IMR-90 (cell line): ENCODE measurements around the gene CACNA2D3. TPM values are rescaled to one million over a fixed set of nuclear protein-coding genes. Genes with fewer than 3 reads are reported as not detected.

Experiments
- ATAC-seq: fragments of 200-7000 bp; cut with Tn5 transposase; 2 replicates; pipeline ENCODE4 v1.9.1; 2020; ENCODE audit warnings: low read depth, mild to moderate bottlenecking, moderate library complexity
- BruUV-seq: library from RNA; stranded (reverse); fragments of 400-500 nt; replicated peaks from 2 replicates; lab custom pipeline; 2021; lab: Mats Ljungman, UMichigan
- CTCF ChIA-PET: fragments of 300-600 bp; formaldehyde crosslinking; extraction: SDS; loops from one replicate; lab custom pipeline; 2021; ENCODE audit warnings: antibody characterized with exemption; lab: Yijun Ruan, JAX
- POLR2A ChIA-PET: fragments of 300-600 bp; sonication (Branson Sonifier 250); formaldehyde crosslinking; loops from one replicate; lab custom pipeline; 2022; ENCODE audit warnings: antibody characterized with exemption; ENCODE audit not compliant: unreplicated experiment; lab: Charles Lee
- DNase-seq: peaks from one replicate; pipeline ENCODE4 v3.0.0; 2013
- H2AFZ ChIP-seq: replicated peaks from 2 replicates; pipeline ENCODE3; 2013; ENCODE audit warnings: low read length, mild to moderate bottlenecking; ENCODE audit not compliant: poor library complexity
- H2AK5ac ChIP-seq: 2 replicates; pipeline ENCODE4 v1.6.1; 2013; ENCODE audit warnings: low read depth, low read length, inconsistent platforms
- H2AK9ac ChIP-seq: replicated peaks from 2 replicates; pipeline ENCODE3; 2013; ENCODE audit warnings: mild to moderate bottlenecking, low read depth, low read length, moderate library complexity; ENCODE audit not compliant: poor library complexity
- H2BK120ac ChIP-seq: 2 replicates; pipeline ENCODE4 v1.6.1; 2013; ENCODE audit warnings: low read depth, low read length, inconsistent platforms
- H2BK15ac ChIP-seq: 3 replicates; pipeline ENCODE4 v1.6.1; 2013; ENCODE audit warnings: low read depth, low read length, inconsistent platforms
- H2BK20ac ChIP-seq: 2 replicates; pipeline ENCODE4 v1.6.1; 2013; ENCODE audit warnings: low read depth, mild to moderate bottlenecking, inconsistent platforms, low read length, moderate library complexity
- H2BK5ac ChIP-seq: 2 replicates; pipeline ENCODE4 v1.6.1; 2013; ENCODE audit warnings: mild to moderate bottlenecking, low read depth, low read length, inconsistent platforms; ENCODE audit not compliant: poor library complexity, severe bottlenecking
- H3K14ac ChIP-seq: replicated peaks from 2 replicates; pipeline ENCODE4 v1.6.1; 2013; ENCODE audit warnings: low read depth, low read length, inconsistent platforms
- H3K18ac ChIP-seq: 2 replicates; pipeline ENCODE4 v1.6.1; 2013; ENCODE audit warnings: low read depth, low read length, control low read depth
- H3K23ac ChIP-seq: 2 replicates; pipeline ENCODE4 v1.6.1; 2013; ENCODE audit warnings: low read depth, low read length, inconsistent platforms
- H3K27ac ChIP-seq: 2 replicates; pipeline ENCODE4 v1.5.1; 2013; ENCODE audit warnings: mild to moderate bottlenecking, control low read depth, low read length; ENCODE audit not compliant: insufficient read depth
- H3K27me3 ChIP-seq: 2 replicates; pipeline ENCODE4 v1.6.1; 2013; ENCODE audit warnings: low read length; ENCODE audit not compliant: control insufficient read depth, insufficient read depth
- H3K36me3 ChIP-seq: 2 replicates; pipeline ENCODE4 v1.6.1; 2013; ENCODE audit warnings: low read length, mixed read lengths; ENCODE audit not compliant: control insufficient read depth, insufficient read depth
- H3K4ac ChIP-seq: 2 replicates; pipeline ENCODE4 v1.6.1; 2013; ENCODE audit warnings: low read depth, low read length, inconsistent platforms
- H3K4me1 ChIP-seq: 2 replicates; pipeline ENCODE4 v1.6.1; 2013; ENCODE audit warnings: low read length, mixed read lengths; ENCODE audit not compliant: control insufficient read depth, insufficient read depth
- H3K4me2 ChIP-seq: 2 replicates; pipeline ENCODE4 v1.6.1; 2013; ENCODE audit warnings: low read depth, mild to moderate bottlenecking, control low read depth, low read length, moderate library complexity
- H3K4me3 ChIP-seq: 2 replicates; pipeline ENCODE4 v1.5.1; 2013; ENCODE audit warnings: low read depth, mild to moderate bottlenecking, control low read depth, low read length, moderate library complexity; ENCODE audit not compliant: insufficient read depth
- H3K56ac ChIP-seq: 2 replicates; pipeline ENCODE4 v1.6.1; 2013; ENCODE audit warnings: low read length, inconsistent platforms; ENCODE audit not compliant: insufficient read depth; ENCODE audit errors: extremely low read depth
- H3K79me1 ChIP-seq, 2 experiments: 2 replicates each; pipeline ENCODE4 v1.6.1; 2013; ENCODE audit warnings: low read length in 2 of 2, inconsistent platforms in 1 of 2, low read depth in 1 of 2
- H3K9ac ChIP-seq: 2 replicates; pipeline ENCODE4 v1.6.1; 2013; ENCODE audit warnings: low read depth, low read length, control low read depth
- H3K9me1 ChIP-seq: 2 replicates; pipeline ENCODE4 v1.6.1; 2013; ENCODE audit warnings: low read length, inconsistent platforms; ENCODE audit not compliant: insufficient read depth
- H3K9me3 ChIP-seq: 2 replicates; pipeline ENCODE4 v1.6.1; 2013; ENCODE audit warnings: low read length; ENCODE audit not compliant: control insufficient read depth, insufficient read depth
- H4K20me1 ChIP-seq: 2 replicates; pipeline ENCODE4 v1.6.1; 2013; ENCODE audit warnings: low read length, inconsistent platforms; ENCODE audit not compliant: insufficient read depth
- H4K5ac ChIP-seq: 2 replicates; pipeline ENCODE4 v1.6.1; 2013; ENCODE audit warnings: mild to moderate bottlenecking, low read depth, low read length, control low read depth
- H4K8ac ChIP-seq, 2 experiments: 2 replicates each; pipeline ENCODE4 v1.6.1; 2013; ENCODE audit warnings: low read depth in 2 of 2, low read length in 2 of 2, control low read depth in 1 of 2, inconsistent platforms in 1 of 2
- H4K91ac ChIP-seq: 2 replicates; pipeline ENCODE4 v1.6.1; 2013; ENCODE audit warnings: low read depth, low read length, inconsistent platforms; ENCODE audit not compliant: insufficient read depth
- BHLHE40 ChIP-seq: fragments of 150-350 bp; IDR thresholded peaks from 2 replicates; pipeline ENCODE4 v1.6.1; 2016; ENCODE audit warnings: mild to moderate bottlenecking, low read depth, low read length
- CEBPB ChIP-seq: IDR thresholded peaks from 2 replicates; pipeline ENCODE4 v1.6.1; 2012; ENCODE audit warnings: low read depth, low read length, improper control_type of control experiment
- MAZ ChIP-seq: IDR thresholded peaks from 2 replicates; pipeline ENCODE4 v1.6.1; 2012; ENCODE audit warnings: low read depth, mild to moderate bottlenecking, low read length, improper control_type of control experiment, moderate library complexity, borderline replicate concordance
- POLR2A ChIP-seq: IDR thresholded peaks from 2 replicates; pipeline ENCODE4 v1.6.1; 2012; ENCODE audit warnings: mild to moderate bottlenecking, low read depth, low read length
- RAD21 ChIP-seq: IDR thresholded peaks from 2 replicates; pipeline ENCODE4 v1.6.1; 2012; ENCODE audit warnings: low read length, improper control_type of control experiment
- WGBS, 2 experiments: methylation state at CpG; one replicate each; pipeline versions ENCODE4 v1.1.5 to v1.1.7; 2013; ENCODE audit warnings: missing lambda C conversion rate in 2 of 2; ENCODE audit not compliant: insufficient read length in 1 of 2; ENCODE audit errors: extremely low coverage in 2 of 2; 5-methylcytosine and 5-hydroxymethylcytosine counted together
- dilution Hi-C: fragments of 300-500 bp; cut with HindIII; formaldehyde crosslinking; loops from one replicate; pipeline ENCODE4 v1.14.3; 2018; ENCODE audit warnings: low sequenced_read_pairs; ENCODE audit not compliant: unreplicated experiment
- in situ Hi-C: fragments of 300-500 bp; cut with MboI; formaldehyde crosslinking; loops from 3 replicates; pipeline ENCODE4 v1.14.3; 2019; ENCODE audit warnings: low sequenced_read_pairs, inconsistent platforms, mixed read lengths
- intact Hi-C: fragments of 100-400 bp; cut with micrococcal nuclease; formaldehyde crosslinking; loops from 2 replicates; pipeline ENCODE4 v1.10.0; 2022
- polyA plus RNA-seq, 3 experiments: library from polyadenylated mRNA; depleted of rRNA; stranded (reverse); fragments of >200 nt; gene quantifications; 2 replicates each; pipeline ENCODE4 v1.2.3, GENCODE V29; 2012; ENCODE audit warnings: low replicate concordance in 1 of 3
- total RNA-seq: library from RNA; depleted of rRNA; stranded (reverse); fragments of >200 nt; gene quantifications from 2 replicates; pipeline ENCODE4 v1.2.3, GENCODE V29; 2012

Gene CACNA2D3
- total and polyA plus RNA-seq, 2 of the 4 experiments (the other 2 are of a cell fraction), result 0.36 to 0.41 TPM

- intact Hi-C loops, result no loop called here
- Histone ChIP-seq H3K36me3 (no peaks in the 10 kb centered on the region), H2BK5ac (no peak overlapping the region), H2AFZ (no peak overlapping the region), H3K4me1 (no peaks in the 10 kb centered on the region), H2BK20ac (no peak overlapping the region), H3K27me3 (no peaks in the 10 kb centered on the region), H4K5ac (no peak overlapping the region), H4K91ac (no peak overlapping the region), H3K27ac (no peak overlapping the region), H3K56ac (no peak overlapping the region), H2BK15ac (no peak overlapping the region), H3K4me2 (no peak overlapping the region), H3K9ac (no peak overlapping the region), H2AK9ac (no peak overlapping the region), H2AK5ac (no peak overlapping the region), H3K4ac (no peak overlapping the region), H3K79me1 (no peaks in the 10 kb centered on the region), H3K9me1 (no peaks in the 10 kb centered on the region), H3K4me3 (no peak overlapping the region), H3K18ac (no peak overlapping the region), H2BK120ac (no peak overlapping the region), H3K9me3 (no peaks in the 10 kb centered on the region), H4K8ac (no peak overlapping the region), H4K20me1 (no peaks in the 10 kb centered on the region), H3K14ac (no peak overlapping the region), H3K23ac (no peak overlapping the region)
- ATAC-seq (no peak), DNase-seq (no peak)
- ChIA-PET POLR2A (no interaction called here), CTCF (no interaction called here)
- TF ChIP-seq POLR2A (no peak), BHLHE40 (no peak), CEBPB (no peak), RAD21 (no peak), MAZ (no peak)
- WGBS, 2 experiments, result 75% methylated on average over 1 of the region's 3 CpGs; no CpG with 5 or more reads in 1 of the 2 experiments
- dilution Hi-C loops, result no loop called here
- in situ Hi-C loops, result no loop called here
- no TSS peak for BruUV-seq
Measured at GRCh38 chr3:54577313-54577712, 455.0 kb downstream of the CACNA2D3 start.
